Astrocyte of the spinal cord (primary cell): ENCODE results near the gene KIZ.

Source experiments
- DNase-seq: peaks from one replicate; pipeline ENCODE4 v3.0.0; 2011; ENCODE audit warnings: low read depth, low spot score
- H3K4me3 ChIP-seq: 2 replicates; pipeline ENCODE4 v1.5.1; 2011; ENCODE audit warnings: low read depth, mild to moderate bottlenecking, low read length, moderate library complexity
- in situ Hi-C: cut with HindIII; loops from 2 replicates; pipeline ENCODE4 v1.10.0; 2017; ENCODE audit warnings: low sequenced_read_pairs
- TF ChIP-seq, protein P1 (sequence below): IDR thresholded peaks from 2 replicates; pipeline ENCODE4 v1.5.1; 2012; ENCODE audit warnings: low read depth, mild to moderate bottlenecking, low read length, inconsistent platforms

The KIZ gene

DNA sequence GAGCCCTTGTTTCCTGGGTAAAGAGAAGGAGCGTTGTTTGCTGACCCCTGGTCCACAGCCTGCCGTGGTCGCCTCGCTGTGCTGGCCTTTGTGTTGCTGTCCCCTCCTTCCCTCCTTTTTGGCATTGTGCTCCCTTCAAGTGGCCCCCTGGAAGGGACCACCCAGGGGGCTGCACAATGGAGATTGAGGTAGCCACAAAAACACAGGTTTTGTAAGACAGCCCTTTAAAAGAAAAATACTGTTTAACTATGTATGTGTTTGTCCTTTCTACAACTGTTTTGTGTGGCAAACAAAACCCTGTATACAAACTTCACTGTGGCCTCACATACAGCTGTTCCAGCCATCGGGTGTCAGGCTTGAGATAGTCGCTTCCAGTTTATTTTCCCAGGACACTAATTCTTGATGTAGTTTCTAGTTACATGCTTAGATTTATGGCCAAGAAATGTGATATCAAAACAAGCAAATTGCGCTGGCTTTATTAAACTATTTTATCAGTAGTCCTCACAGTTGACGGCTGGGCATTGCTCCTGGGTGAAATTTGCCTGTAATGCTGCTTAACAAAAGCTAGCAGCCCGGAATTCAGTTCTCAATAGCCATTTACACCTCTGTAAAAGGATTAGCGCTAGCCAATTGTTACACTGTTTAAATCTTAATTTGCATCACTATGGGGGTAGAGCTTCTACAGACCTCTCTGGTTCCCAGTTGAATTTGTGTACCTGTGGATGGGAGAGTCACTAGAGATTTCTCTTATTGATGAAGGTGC lies 64.1 kb downstream of the KIZ start:
- in situ Hi-C loops: no loop called here
- no peak for DNase-seq
- no peak overlapping the region for H3K4me3 ChIP-seq
- TF ChIP-seq, protein P1, sequence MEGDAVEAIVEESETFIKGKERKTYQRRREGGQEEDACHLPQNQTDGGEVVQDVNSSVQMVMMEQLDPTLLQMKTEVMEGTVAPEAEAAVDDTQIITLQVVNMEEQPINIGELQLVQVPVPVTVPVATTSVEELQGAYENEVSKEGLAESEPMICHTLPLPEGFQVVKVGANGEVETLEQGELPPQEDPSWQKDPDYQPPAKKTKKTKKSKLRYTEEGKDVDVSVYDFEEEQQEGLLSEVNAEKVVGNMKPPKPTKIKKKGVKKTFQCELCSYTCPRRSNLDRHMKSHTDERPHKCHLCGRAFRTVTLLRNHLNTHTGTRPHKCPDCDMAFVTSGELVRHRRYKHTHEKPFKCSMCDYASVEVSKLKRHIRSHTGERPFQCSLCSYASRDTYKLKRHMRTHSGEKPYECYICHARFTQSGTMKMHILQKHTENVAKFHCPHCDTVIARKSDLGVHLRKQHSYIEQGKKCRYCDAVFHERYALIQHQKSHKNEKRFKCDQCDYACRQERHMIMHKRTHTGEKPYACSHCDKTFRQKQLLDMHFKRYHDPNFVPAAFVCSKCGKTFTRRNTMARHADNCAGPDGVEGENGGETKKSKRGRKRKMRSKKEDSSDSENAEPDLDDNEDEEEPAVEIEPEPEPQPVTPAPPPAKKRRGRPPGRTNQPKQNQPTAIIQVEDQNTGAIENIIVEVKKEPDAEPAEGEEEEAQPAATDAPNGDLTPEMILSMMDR: no peak

DNA sequence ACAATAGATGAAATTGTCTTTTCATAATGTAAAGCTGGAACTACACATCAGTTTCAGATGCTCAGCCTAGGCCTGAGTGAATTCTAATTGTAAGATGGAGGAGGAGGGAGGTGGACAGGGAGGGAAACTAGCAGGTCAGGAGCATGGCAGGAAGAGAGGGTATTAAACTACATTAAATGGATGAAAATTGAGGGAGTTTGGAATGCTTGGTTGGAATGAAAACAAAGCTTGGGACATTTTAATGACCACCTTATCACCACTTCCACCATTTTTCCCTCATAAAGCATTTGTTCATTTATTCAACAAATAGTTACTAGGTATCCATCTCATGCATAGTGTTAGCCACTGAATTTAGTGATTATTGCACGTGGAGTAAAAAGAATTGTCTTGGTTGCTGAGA lies 65.0 kb downstream of the KIZ start:
- H3K4me3 ChIP-seq: no peak overlapping the region
- TF ChIP-seq, protein P1: no peak
- no peak for DNase-seq
- in situ Hi-C loops: no loop called here

DNA sequence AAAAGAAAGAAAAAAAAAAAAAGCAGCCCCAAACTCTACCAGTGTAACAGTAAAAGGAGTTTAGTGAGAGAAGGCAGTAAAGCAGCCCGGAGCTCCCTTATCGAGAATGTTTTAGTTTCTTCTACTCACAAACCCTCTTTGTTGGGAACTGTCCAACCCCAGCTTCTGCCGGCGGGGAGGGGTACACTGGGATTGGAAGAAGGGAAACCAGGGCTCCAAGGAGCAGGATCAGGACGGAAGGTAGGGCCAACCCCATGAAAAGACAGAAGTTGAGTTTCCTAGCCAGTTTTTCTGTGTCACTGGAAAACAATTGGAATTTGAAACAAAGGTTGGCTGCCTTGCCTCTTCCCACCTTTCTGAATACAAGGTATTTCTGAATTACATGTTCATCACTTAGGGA lies 66.0 kb downstream of the KIZ start:
- TF ChIP-seq, protein P1: no peak
- H3K4me3 ChIP-seq: no peak overlapping the region
- in situ Hi-C loops: no loop called here
- DNase-seq: no peak

DNA sequence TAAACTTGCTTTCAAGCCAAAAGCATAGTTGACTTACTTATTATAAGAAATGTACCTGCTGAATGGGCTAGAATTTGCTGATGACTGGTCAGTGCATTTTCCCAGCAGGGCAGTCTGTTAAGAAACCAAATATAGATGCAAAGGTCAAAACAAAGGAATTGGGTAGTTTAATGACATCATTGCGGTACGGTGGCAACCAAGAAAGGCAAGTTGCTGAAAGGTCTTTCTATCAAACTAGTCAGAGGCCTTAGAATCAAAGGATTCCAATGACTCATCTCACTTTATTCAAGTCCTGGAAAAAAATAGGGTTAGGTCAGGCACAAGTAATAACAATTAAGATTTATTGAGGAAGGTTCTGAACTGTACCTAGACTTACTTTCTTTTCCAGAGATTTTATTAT lies 76.4 kb downstream of the KIZ start:
- DNase-seq: peak; percentile 58
- H3K4me3 ChIP-seq: no peak overlapping the region
- in situ Hi-C loops: no loop called here
- TF ChIP-seq, protein P1: no peak

DNA sequence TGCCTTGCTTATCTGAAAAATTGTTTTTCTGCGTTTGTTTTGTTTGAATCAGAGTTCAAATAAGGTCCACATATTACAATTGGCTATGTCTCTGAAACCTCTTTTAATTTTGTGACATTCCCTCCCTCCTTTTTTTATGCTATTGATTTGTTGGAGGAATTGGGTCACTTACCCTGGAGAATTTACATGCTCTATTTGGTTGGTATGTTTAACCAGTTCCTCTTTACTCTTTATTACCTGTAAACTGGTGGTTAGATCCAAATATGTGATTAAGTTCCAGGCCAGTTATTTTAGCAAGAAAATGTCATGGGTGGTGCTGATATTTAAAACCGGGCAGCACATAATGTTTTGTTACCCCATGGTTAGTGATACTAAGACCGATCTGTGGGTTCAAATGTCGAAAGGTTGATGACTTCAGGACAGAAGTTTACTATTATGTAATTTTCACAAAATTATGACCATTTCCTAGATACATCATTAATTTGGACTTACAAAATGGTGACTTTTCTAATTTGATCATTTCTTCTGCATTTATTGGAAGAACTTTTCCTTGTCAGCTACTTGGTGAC lies 77.3 kb downstream of the KIZ start:
- H3K4me3 ChIP-seq: no peak overlapping the region
- in situ Hi-C loops: no loop called here
- DNase-seq: no peak
- TF ChIP-seq, protein P1: no peak

DNA sequence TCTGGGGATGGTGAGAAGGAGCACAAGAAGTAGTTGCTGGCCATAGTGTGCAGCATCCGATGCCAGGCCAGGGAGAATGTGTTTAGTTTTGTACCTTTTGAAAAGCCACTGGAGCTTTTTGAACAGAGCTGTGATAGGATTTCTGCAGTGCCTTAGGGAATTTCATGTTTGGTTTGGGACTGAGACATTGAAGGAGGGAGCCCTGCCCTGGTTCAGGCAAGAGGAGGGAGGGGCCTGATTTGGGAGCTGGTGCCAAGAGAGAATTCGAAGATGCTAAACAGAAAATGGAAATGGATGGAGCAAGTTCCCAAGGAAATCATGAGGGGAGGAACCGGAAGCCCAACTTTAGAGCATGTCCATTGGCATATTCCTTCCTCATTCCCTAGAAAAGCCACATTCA lies 80.7 kb downstream of the KIZ start:
- in situ Hi-C loops: no loop called here
- H3K4me3 ChIP-seq: no peak overlapping the region
- TF ChIP-seq, protein P1: no peak
- DNase-seq: no peak
